Subcutaneous adipose tissue (tissue), 4 donors: ENCODE data around the gene DCT. TPM values are rescaled to one million over a fixed set of nuclear protein-coding genes. Genes with fewer than 3 reads are reported as not detected.

ENCODE experiments used
- total RNA-seq, 4 donors: library from RNA; depleted of rRNA; stranded (reverse); fragments of >200 nt; gene quantifications; one replicate each; pipeline ENCODE4 v1.1.0, GENCODE V29; 2016
- TF ChIP-seq, protein P1 (sequence below): fragments of 450-650 bp; IDR thresholded peaks from one replicate; pipeline ENCODE4 v1.5.1; 2016; ENCODE audit warnings: low read depth, mild to moderate bottlenecking, control low read depth, antibody characterized with exemption, moderate library complexity

The DCT gene
- total RNA-seq, 4 donors from 2014 or later, result 0.16 to 3.6 (median 1.0) TPM

DNA sequence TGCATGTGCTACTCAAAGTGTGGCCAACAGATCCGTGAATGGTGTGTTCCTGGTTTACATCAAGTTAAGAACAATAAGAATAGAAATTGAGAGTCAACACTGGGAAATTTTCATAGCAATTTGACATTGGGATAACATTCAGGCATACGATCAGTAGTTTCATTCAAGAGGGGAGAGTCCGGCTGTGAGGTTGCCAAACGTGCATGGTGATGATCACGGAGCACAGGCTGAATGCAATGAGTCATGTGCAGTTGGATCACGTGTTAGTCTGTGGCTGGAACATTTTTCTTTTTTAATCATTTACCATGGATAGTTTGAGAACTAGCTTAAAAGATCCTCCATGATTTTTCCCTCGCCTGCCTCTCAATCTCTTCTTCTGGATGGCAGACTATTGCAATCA is 2.5 kb upstream of the DCT start:
- TF ChIP-seq, protein P1, sequence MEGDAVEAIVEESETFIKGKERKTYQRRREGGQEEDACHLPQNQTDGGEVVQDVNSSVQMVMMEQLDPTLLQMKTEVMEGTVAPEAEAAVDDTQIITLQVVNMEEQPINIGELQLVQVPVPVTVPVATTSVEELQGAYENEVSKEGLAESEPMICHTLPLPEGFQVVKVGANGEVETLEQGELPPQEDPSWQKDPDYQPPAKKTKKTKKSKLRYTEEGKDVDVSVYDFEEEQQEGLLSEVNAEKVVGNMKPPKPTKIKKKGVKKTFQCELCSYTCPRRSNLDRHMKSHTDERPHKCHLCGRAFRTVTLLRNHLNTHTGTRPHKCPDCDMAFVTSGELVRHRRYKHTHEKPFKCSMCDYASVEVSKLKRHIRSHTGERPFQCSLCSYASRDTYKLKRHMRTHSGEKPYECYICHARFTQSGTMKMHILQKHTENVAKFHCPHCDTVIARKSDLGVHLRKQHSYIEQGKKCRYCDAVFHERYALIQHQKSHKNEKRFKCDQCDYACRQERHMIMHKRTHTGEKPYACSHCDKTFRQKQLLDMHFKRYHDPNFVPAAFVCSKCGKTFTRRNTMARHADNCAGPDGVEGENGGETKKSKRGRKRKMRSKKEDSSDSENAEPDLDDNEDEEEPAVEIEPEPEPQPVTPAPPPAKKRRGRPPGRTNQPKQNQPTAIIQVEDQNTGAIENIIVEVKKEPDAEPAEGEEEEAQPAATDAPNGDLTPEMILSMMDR, result no peak

DNA sequence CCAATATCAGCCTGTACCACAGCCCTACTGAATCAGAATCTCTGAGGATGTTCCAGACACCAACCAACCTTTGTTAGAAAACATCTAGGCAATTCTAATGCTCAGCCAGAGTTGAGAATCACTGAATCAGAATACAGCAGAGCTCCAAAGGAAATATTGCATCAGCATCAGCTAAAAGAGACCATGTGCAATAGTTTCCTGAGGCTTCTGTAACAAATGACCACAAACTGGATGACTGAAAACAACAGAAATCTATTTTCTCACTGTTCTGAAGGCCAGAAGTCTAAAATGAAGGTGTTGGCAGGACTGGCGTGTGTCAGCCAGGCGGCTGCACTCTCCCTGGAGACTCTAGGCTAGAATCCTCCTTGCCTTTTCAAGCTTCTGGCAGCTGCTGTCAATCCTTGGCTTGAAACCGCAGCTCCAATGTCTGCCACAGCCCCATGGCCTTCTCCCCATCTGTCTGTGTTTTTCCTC is 1.2 kb upstream of the DCT start:
- TF ChIP-seq, protein P1, result no peak

DNA sequence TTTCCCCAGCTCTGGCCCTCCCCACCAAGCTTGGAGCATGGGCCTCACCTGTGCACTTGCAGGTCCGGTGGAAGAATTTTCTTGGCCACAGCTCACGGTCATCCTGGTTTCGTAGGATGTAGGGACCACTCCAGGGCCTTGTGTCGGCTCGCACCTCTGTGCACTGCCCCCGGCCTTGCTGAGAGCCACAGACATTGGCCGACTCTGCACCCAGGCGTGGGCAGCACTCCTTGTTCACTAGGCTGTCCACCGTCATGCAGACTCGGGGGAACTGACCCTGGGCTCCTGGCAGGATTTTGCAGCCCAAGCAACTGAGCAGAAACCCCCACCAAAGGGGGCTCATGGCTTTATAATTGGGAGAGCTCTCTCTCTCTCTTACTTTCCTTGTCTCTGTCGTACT is 569 bp downstream of the DCT start:
- TF ChIP-seq, protein P1, result no peak

DNA sequence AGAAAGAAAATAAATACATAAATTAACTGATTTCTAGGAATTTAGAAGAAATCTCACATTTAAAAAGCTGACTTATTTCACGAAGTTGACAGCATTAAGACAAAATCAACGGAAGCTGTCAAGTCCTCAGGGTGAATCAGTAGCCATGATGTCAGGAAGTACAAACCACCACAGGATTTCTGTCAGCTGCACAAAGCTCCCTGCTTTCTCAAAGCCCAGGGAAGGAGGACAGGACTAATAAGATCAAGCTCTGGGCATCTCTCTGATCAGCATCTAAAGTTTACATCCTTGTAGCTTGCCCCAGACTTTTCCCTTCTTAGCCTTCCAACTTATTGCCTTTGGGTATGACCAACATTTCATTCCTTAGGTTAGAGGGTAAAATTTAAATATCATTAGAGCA is 9.4 kb downstream of the DCT start:
- TF ChIP-seq, protein P1, result no peak

DNA sequence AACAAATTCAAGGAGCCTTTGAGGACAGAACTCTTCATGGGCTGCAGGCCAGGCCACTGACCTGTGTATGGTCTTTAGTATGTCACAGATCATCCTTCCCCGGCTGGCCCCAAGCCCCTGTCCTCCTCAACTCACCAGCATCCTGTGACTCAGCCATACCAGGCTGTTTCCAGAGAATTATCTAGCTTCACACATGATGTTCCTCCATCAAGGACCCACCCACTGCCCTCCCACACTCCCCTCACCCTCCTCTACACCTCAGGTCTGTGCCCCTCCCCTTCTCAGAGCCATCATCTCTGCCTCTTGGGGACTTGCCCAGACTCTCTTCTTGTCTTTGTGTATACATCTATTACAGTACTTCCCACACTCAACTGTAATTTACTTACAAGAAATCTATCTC is 14.7 kb downstream of the DCT start:
- TF ChIP-seq, protein P1, result no peak

DNA sequence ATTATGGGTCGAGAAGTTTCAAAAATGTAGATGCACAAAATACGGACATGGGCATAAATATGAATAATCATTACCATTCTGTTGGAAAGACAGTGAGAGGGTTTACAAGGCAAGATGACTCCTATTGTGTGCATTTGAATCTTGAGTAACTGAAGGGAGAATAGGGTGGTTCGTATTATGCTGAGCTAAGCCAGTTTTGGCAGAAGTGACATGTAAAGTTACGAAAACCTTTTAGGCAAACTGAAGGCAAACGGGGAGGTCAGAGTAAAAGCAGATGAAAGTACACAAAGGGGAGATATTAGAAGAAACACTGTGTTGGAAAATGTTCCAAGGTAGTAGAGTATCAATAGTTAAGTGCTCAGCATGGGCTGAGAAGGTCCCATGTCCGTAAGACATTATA is 16.8 kb downstream of the DCT start:
- TF ChIP-seq, protein P1, result no peak

DNA sequence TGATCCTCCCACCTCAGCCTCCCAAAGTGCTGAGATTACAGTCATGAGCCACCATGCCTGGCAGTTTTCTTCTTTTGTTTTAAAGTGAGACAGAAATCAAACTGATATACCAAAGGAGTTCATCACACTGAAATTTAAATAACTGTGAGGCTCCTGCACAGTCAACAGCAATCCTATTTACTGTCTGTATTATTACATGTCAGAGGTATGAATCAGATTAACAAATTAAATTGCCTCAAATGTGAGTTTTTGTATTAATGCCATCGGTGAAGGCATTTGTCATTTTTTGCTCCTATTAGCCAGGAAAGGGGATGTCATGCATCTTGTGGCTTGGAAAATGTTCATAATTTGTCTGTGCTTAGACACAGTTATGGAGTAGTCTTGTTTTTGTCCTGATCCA is 20.4 kb downstream of the DCT start:
- TF ChIP-seq, protein P1, result no peak

DNA sequence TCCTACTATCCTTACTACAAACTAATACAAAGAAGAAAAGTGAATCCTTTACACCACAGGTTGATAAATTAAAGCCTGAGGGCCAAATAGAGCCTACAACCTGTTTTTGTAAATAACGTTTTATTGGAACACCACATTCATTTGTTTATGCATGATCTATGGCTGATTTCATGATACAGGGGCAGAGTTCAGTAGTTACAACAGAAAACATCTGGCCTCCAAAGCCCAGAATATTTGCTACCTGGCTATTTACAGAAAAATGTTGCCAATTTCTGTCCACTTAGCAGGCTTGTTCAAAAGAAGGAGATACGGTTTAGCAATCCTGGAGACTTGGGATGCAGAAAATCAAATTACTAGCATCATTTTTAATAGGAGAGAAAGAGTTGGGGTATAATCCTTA is 24.1 kb downstream of the DCT start:
- TF ChIP-seq, protein P1, result no peak
